ENCODE measurements around the gene S100A16.

DNA sequence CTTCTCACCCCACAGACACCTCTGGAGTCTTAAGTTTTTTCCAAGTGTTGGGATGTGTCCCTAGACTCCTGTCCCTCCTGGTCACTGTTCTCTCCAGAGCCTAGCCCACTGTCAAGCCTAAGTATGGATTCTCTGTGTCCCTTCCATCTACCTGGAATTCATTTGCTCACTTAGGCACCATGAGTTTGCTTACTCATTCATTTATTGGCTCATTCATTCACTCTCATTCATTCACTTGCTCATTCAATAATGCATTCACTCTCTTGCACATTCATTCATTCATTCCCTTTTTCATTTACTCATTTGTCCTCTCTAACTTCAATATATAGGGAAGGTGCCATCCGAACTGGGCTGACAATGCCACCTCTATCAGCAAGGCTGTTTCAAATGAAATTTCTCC lies 1.6 kb downstream of the S100A16 start:
- TF ChIP-seq, protein P1, sequence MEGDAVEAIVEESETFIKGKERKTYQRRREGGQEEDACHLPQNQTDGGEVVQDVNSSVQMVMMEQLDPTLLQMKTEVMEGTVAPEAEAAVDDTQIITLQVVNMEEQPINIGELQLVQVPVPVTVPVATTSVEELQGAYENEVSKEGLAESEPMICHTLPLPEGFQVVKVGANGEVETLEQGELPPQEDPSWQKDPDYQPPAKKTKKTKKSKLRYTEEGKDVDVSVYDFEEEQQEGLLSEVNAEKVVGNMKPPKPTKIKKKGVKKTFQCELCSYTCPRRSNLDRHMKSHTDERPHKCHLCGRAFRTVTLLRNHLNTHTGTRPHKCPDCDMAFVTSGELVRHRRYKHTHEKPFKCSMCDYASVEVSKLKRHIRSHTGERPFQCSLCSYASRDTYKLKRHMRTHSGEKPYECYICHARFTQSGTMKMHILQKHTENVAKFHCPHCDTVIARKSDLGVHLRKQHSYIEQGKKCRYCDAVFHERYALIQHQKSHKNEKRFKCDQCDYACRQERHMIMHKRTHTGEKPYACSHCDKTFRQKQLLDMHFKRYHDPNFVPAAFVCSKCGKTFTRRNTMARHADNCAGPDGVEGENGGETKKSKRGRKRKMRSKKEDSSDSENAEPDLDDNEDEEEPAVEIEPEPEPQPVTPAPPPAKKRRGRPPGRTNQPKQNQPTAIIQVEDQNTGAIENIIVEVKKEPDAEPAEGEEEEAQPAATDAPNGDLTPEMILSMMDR (conservative IDR thresholded peaks at IDR 0.05; ENCODE audit: low read length), result no peak
- no peak for TF ChIP-seq EZH2phosphoT487 (IDR thresholded peaks at IDR 0.05; ENCODE audit: borderline replicate concordance)
